NK-92 (cell line): ENCODE measurements around the gene ABI1.

Experiments
- DNase-seq: peaks from one replicate; lab custom pipeline; 2025; ENCODE audit not compliant: unreplicated experiment; lab: John Stamatoyannopoulos, UW

The ABI1 gene

DNA sequence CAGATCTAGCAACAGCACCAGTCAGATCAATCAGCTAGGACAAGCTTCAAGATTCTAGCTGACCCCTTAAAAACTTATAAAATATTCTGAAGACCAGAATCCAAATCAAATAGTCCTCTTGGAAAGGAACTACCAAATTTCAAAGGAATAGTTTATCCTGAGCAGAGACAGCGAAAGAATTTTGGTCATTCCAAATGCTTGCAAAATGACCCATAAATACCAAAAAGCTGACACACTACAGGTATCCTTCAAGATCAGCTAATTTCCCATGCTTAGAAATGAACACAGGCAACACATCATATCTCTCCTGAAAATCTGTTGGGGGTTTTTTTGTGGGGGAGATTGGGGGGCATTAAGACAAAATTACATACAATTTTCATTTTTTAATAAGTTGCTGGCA, 84.5 kb downstream of the ABI1 start:
- no peak for DNase-seq

GRCh38 chr10:26773633-26774032, 87.1 kb downstream of the ABI1 start:
- DNase-seq, result no peak

DNA sequence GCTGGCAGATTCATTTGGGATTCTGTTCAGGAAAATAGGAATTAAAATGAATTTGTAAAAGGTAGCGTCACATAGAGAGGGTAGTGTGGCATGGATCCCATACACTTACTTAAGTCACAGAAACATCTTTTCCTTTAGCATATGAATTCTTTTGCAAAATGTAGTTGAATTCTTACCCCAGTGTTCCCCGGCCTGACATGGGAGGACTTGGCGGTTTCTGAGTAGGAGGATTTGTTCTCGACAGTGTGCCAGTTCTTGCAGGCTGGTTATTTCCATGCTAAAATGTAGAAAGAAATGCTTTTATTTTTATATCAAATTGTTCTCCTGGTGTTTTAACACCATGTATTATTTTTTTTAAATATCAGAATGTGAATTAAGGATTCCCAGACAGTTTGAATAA, 90.7 kb downstream of the ABI1 start:
- no peak for DNase-seq

DNA sequence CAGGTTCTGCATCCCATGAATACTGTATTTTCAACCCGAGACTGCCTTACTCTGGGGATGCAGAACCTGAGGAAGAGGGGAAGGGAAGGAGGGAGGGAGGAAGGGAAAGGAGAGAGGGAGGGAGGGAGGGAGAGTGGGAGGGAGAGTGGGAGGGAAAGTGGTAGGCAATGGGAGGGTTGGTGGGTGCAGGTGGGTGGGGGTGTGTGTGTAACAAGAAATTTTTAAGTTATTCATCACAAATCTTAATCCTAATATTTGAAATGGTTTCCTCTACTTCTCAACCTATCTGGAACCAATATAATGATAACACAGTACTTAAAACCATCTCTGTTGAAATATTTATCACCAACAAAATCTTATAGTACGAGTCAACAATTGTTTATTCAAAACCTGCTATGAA, 95.2 kb downstream of the ABI1 start:
- DNase-seq, result no peak

DNA sequence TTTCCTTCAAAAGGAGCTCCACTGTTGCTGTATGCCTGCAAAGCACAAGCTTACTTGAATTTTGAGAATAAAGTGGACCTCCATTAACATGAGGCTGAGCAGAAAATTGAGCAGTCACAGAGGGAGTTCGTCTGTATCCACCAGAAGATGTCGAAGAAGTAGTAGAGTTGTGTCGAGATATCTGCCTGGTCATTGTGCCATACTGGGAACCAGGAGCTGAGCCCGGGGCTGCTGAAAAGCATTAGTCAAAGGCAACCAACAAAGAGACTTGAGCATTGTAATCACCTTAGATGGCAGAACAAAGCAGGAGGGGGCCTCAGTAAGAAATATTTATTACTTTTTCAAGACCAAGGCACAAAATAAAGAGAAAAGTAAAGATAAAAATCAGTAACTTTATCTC, 101.8 kb downstream of the ABI1 start:
- no peak for DNase-seq

DNA sequence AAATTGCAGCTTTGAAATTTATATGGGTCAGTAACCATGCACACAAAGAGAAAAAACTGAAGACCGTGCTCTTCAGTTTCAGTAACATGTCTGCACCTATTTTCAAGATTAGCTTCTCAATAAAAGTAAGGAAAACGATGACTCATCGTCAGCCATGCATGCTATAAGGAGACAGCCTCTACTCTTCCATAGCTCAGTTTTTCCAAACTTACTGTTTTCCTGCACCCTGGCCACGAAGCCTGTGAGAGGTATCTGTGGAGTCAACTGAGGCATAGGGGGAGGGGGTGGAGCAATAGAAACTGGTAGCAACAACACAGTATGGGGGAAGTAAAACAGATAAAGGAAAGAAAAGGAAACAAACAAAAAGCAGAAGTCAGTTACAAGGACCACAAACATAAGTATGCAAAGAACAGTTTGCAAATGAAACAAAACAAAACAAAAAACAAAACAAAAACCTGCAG, 105.3 kb downstream of the ABI1 start:
- no peak for DNase-seq

GRCh38 chr10:26746061-26746460, 114.7 kb downstream of the ABI1 start:
- no peak for DNase-seq

GRCh38 chr10:26743841-26744240, 116.9 kb downstream of the ABI1 start:
- no peak for DNase-seq

DNA sequence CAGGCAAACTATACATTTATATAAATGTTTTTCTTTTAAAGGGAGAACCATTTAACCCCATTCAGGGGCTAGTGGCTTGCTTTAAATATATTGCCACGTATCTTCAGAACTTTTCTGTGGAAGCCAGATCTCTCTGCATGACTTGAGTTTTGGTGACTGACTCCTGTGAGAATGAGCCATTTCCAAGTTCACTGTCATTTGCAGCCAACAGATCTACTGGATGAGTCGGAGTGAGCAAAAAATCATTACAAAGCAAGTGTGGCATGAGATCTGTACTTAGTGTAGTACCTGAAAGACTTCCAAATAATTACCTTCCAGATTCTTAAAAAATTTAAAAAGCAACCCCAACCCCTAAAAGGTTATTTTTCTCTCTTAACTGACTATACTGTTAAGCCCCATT, 117.7 kb downstream of the ABI1 start:
- no peak for DNase-seq

DNA sequence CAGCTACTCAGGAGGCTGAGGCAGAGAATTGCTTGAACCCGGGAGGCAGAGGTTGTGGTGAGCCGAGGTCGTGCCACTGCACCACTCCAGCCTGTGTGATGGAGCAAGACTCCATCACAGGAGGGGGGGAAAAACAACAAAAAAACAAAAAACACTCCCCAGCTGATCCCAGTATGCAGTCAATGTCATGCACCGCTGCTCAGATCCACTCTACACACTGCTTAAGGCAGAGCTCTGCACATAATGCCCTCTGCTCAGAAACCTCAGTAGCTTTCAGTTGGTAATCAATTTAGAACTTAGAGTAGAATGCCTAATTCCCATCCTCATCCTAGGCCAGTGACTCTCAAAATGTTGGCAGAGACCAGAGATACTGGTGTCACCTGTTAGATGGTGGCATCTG, 119.4 kb downstream of the ABI1 start:
- DNase-seq, result no peak

DNA sequence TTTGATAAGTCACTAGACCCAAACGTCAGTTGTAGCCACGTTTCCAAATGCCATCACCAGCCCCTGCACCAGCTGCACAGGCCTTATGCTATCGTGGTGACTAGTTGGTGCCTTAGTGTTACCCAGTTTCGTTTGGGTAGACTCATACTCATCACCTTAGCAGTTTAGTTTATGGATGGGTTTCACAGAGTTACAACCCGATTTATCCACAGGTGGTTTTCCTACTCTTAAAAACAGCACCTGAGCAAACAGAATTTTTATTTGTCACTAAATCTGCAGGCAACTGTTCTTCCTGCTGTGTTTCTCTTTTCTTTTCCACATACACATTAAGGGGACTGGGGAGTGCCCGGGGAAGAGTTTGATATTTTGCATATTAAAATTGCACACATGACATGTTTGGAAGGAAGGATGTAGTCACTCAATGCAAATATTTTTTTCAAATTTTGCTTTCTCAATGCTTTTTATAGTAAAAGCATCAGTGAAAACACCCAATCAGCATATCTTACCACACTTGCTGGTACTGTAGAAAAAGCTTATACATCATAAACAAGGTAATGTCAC, 121.6 kb downstream of the ABI1 start:
- DNase-seq, result no peak

DNA sequence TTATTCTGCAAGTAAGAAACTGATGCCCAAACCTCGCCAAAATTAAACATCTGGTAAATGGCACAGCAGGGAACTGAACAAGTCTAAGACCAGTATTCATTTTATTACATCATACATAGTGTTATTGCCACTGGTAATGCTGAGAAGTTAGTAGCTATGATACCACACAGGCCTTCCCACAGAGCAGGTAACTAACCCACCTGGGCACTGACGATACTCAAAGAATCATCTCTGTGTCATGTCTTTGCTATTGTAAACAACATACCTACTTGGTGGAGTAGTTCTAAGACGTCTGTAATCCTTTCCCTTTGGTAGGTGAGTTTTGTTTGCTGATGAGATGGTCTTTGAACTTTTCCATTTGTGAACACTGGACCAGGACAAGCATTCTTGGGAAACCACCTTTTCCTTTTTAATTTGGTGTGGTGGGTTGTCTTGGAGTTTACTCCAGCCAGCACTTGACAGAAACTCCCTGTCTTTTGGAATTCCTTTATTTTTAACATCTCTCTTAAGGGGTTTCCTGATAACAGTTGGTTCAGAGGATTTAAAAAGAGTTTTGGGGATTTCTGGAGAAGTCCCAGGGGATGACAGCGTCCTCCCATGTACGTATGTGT, 122.4 kb downstream of the ABI1 start:
- no peak for DNase-seq

DNA sequence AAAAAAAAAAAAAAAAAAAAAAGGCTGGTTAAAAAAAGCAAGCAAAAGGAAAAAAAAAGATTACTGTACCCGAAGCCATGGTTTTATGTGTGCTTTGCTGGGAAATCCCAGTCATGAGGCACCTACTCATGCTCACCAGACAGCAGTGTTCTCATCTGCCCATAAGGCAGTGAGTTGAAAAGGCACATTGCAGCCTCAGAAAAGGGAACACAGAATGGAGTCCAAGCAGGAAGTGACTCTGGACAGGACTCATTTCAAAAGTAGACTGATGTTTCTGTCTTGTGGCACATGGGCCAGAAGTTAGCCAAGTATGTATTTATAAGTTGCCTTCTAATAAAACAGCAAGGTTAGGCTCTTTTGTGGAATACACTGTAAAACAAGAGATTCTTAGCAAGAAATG, 123.0 kb downstream of the ABI1 start:
- no peak for DNase-seq

- DNase-seq, result no peak
Observed at GRCh38 chr10:26735435-26735834, 125.3 kb downstream of the ABI1 start.

GRCh38 chr10:26733750-26734568, 126.8 kb downstream of the ABI1 start:
- no peak for DNase-seq

DNA sequence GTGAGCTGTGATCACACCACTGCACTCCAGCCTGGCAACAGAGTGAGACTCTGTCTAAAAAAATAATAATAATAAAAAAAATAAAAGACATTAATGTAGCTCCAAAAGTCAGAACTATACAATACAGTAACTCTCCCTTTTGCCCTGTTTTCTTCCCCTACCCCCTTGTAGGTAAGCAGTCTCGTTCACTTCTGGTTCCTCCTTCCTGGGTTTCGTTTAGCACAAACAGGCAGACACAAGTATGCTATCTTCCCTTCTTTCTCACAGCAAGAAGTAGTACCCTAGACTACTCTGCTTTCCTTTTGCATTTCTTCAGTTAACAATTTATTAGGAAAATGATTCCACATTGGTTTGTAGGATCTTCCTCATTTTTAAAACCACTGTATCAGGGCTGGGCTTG, 130.2 kb downstream of the ABI1 start:
- no peak for DNase-seq

DNA sequence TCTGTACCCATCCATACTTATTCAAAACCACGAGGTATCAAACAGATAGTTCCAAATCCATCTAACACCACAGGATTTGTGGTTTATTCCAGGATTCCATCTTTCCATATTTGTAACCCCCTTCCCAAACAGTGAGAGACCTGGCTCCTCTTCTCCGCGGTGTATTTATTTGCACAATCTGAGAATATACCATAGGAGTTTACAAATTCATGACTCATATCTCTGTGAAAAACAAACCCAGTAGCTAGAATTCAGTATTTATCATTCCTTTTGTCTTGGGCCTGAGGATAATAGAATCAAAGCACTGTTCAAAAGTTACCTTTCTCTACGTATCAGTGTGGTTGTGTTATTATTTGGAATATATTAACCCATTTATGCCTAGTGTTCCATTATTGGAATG, 131.4 kb downstream of the ABI1 start:
- DNase-seq, result no peak

DNA sequence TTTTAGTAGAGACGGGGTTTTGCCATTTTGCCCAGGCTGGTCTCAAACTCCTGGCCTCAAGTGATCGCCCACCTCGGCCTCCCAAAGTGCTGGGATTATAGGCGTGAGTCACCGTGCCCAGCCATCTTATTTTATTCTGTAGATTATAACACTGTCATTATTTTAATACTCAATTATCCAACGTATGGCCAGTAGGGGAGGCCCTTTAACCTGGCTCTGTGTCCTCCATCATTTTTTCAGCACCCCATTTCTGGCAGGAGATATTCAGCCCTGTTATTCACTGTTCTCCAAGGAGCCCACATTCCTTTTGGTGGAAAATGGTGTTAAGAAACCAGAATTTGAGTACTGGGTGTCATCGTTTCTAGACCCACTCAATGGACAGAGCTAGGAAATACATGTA, 131.8 kb downstream of the ABI1 start:
- DNase-seq, result no peak

- no peak for DNase-seq
Observed at GRCh38 chr10:26727005-26727404, 133.8 kb downstream of the ABI1 start.

DNA sequence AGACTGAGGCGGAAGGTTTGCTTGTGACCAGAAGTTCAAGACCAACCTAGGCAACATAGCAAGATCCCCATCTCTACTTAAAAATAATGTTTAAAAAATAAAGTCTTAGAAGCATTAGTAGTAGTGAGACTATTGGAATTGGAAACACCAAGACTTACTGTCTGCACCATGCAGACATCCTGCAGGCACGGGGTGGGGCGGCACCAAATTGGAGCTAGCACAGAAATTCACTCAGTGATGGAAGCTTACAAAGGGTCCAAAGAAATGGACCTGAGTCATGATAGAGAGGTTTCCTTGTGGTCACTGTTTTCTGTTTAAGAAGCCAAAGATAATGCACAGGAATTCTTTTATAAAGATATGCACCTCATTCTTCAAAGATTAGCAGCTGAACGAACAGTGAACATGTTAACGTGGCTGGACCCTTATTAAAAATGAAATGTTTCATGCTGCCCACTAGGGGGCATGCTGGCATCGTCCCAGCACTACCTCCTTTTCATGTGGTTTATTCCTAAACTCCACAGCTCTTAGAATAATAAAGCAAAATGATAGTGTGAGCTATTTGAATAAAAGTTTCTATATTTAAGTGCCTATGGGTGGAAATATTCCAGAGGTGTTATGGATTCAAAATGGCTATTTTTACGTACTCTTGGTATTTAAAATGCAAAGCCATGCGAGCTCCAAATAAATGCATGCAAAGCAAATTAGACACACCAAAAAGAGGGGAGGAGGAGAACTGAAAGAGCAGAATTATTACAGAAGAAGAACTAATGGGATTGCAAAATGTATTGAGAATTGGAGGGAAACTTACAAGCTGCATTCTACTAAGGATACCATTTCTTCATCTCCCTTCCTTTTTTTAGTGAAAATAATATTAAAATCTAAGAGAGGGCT, 134.7 kb downstream of the ABI1 start:
- no peak for DNase-seq

DNA sequence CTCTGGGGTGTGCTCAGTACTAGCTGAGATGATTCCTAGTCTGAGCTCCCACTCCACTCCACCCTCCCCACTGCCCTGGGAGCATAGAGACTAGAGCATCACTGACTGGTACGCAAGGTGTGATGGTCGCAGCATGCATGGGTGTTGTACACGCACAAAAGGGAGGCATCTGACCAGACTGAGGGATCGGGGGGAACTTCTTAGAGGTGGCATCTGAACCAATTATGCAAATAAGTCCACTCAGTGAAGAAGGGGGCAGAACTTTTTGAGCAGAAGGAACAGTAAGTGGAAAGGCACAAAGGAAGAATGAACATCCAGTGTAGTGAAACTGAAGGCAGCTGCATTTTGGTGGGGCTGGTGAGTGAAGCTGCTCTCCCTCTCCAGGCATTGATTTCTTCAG, 137.7 kb downstream of the ABI1 start:
- DNase-seq, result no peak
